IMR-90 (cell line): ENCODE data around the gene HTR2A. TPM values are rescaled to one million over a fixed set of nuclear protein-coding genes. Genes with fewer than 3 reads are reported as not detected.

ENCODE experiments used
- ATAC-seq: fragments of 200-7000 bp; cut with Tn5 transposase; 2 replicates; pipeline ENCODE4 v1.9.1; 2020; ENCODE audit warnings: low read depth, mild to moderate bottlenecking, moderate library complexity
- BruUV-seq: library from RNA; stranded (reverse); fragments of 400-500 nt; replicated peaks from 2 replicates; lab custom pipeline; 2021; lab: Mats Ljungman, UMichigan
- CTCF ChIA-PET: fragments of 300-600 bp; formaldehyde crosslinking; extraction: SDS; loops from one replicate; lab custom pipeline; 2021; ENCODE audit warnings: antibody characterized with exemption; lab: Yijun Ruan, JAX
- POLR2A ChIA-PET: fragments of 300-600 bp; sonication (Branson Sonifier 250); formaldehyde crosslinking; loops from one replicate; lab custom pipeline; 2022; ENCODE audit warnings: antibody characterized with exemption; ENCODE audit not compliant: unreplicated experiment; lab: Charles Lee
- DNase-seq: peaks from one replicate; pipeline ENCODE4 v3.0.0; 2013
- H2AFZ ChIP-seq: replicated peaks from 2 replicates; pipeline ENCODE3; 2013; ENCODE audit warnings: low read length, mild to moderate bottlenecking; ENCODE audit not compliant: poor library complexity
- H2AK5ac ChIP-seq: 2 replicates; pipeline ENCODE4 v1.6.1; 2013; ENCODE audit warnings: low read depth, low read length, inconsistent platforms
- H2AK9ac ChIP-seq: replicated peaks from 2 replicates; pipeline ENCODE3; 2013; ENCODE audit warnings: mild to moderate bottlenecking, low read depth, low read length, moderate library complexity; ENCODE audit not compliant: poor library complexity
- H2BK120ac ChIP-seq: 2 replicates; pipeline ENCODE4 v1.6.1; 2013; ENCODE audit warnings: low read depth, low read length, inconsistent platforms
- H2BK15ac ChIP-seq: 3 replicates; pipeline ENCODE4 v1.6.1; 2013; ENCODE audit warnings: low read depth, low read length, inconsistent platforms
- H2BK20ac ChIP-seq: 2 replicates; pipeline ENCODE4 v1.6.1; 2013; ENCODE audit warnings: low read depth, mild to moderate bottlenecking, inconsistent platforms, low read length, moderate library complexity
- H2BK5ac ChIP-seq: 2 replicates; pipeline ENCODE4 v1.6.1; 2013; ENCODE audit warnings: mild to moderate bottlenecking, low read depth, low read length, inconsistent platforms; ENCODE audit not compliant: poor library complexity, severe bottlenecking
- H3K14ac ChIP-seq: replicated peaks from 2 replicates; pipeline ENCODE4 v1.6.1; 2013; ENCODE audit warnings: low read depth, low read length, inconsistent platforms
- H3K18ac ChIP-seq: 2 replicates; pipeline ENCODE4 v1.6.1; 2013; ENCODE audit warnings: low read depth, low read length, control low read depth
- H3K23ac ChIP-seq: 2 replicates; pipeline ENCODE4 v1.6.1; 2013; ENCODE audit warnings: low read depth, low read length, inconsistent platforms
- H3K27ac ChIP-seq: 2 replicates; pipeline ENCODE4 v1.5.1; 2013; ENCODE audit warnings: mild to moderate bottlenecking, control low read depth, low read length; ENCODE audit not compliant: insufficient read depth
- H3K27me3 ChIP-seq: 2 replicates; pipeline ENCODE4 v1.6.1; 2013; ENCODE audit warnings: low read length; ENCODE audit not compliant: control insufficient read depth, insufficient read depth
- H3K36me3 ChIP-seq: 2 replicates; pipeline ENCODE4 v1.6.1; 2013; ENCODE audit warnings: low read length, mixed read lengths; ENCODE audit not compliant: control insufficient read depth, insufficient read depth
- H3K4ac ChIP-seq: 2 replicates; pipeline ENCODE4 v1.6.1; 2013; ENCODE audit warnings: low read depth, low read length, inconsistent platforms
- H3K4me1 ChIP-seq: 2 replicates; pipeline ENCODE4 v1.6.1; 2013; ENCODE audit warnings: low read length, mixed read lengths; ENCODE audit not compliant: control insufficient read depth, insufficient read depth
- H3K4me2 ChIP-seq: 2 replicates; pipeline ENCODE4 v1.6.1; 2013; ENCODE audit warnings: low read depth, mild to moderate bottlenecking, control low read depth, low read length, moderate library complexity
- H3K4me3 ChIP-seq: 2 replicates; pipeline ENCODE4 v1.5.1; 2013; ENCODE audit warnings: low read depth, mild to moderate bottlenecking, control low read depth, low read length, moderate library complexity; ENCODE audit not compliant: insufficient read depth
- H3K56ac ChIP-seq: 2 replicates; pipeline ENCODE4 v1.6.1; 2013; ENCODE audit warnings: low read length, inconsistent platforms; ENCODE audit not compliant: insufficient read depth; ENCODE audit errors: extremely low read depth
- H3K79me1 ChIP-seq, 2 experiments: 2 replicates each; pipeline ENCODE4 v1.6.1; 2013; ENCODE audit warnings: low read length in 2 of 2, inconsistent platforms in 1 of 2, low read depth in 1 of 2
- H3K9ac ChIP-seq: 2 replicates; pipeline ENCODE4 v1.6.1; 2013; ENCODE audit warnings: low read depth, low read length, control low read depth
- H3K9me1 ChIP-seq: 2 replicates; pipeline ENCODE4 v1.6.1; 2013; ENCODE audit warnings: low read length, inconsistent platforms; ENCODE audit not compliant: insufficient read depth
- H3K9me3 ChIP-seq: 2 replicates; pipeline ENCODE4 v1.6.1; 2013; ENCODE audit warnings: low read length; ENCODE audit not compliant: control insufficient read depth, insufficient read depth
- H4K20me1 ChIP-seq: 2 replicates; pipeline ENCODE4 v1.6.1; 2013; ENCODE audit warnings: low read length, inconsistent platforms; ENCODE audit not compliant: insufficient read depth
- H4K5ac ChIP-seq: 2 replicates; pipeline ENCODE4 v1.6.1; 2013; ENCODE audit warnings: mild to moderate bottlenecking, low read depth, low read length, control low read depth
- H4K8ac ChIP-seq, 2 experiments: 2 replicates each; pipeline ENCODE4 v1.6.1; 2013; ENCODE audit warnings: low read depth in 2 of 2, low read length in 2 of 2, control low read depth in 1 of 2, inconsistent platforms in 1 of 2
- H4K91ac ChIP-seq: 2 replicates; pipeline ENCODE4 v1.6.1; 2013; ENCODE audit warnings: low read depth, low read length, inconsistent platforms; ENCODE audit not compliant: insufficient read depth
- MAFK ChIP-seq: IDR thresholded peaks from 2 replicates; pipeline ENCODE4 v1.6.1; 2012; ENCODE audit warnings: low read depth, low read length, improper control_type of control experiment
- MAZ ChIP-seq: IDR thresholded peaks from 2 replicates; pipeline ENCODE4 v1.6.1; 2012; ENCODE audit warnings: low read depth, mild to moderate bottlenecking, low read length, improper control_type of control experiment, moderate library complexity, borderline replicate concordance
- RAD21 ChIP-seq: IDR thresholded peaks from 2 replicates; pipeline ENCODE4 v1.6.1; 2012; ENCODE audit warnings: low read length, improper control_type of control experiment
- WGBS, 2 experiments: methylation state at CpG; one replicate each; pipeline versions ENCODE4 v1.1.5 to v1.1.7; 2013; ENCODE audit warnings: missing lambda C conversion rate in 2 of 2; ENCODE audit not compliant: insufficient read length in 1 of 2; ENCODE audit errors: extremely low coverage in 2 of 2; 5-methylcytosine and 5-hydroxymethylcytosine counted together
- dilution Hi-C: fragments of 300-500 bp; cut with HindIII; formaldehyde crosslinking; loops from one replicate; pipeline ENCODE4 v1.14.3; 2018; ENCODE audit warnings: low sequenced_read_pairs; ENCODE audit not compliant: unreplicated experiment
- in situ Hi-C: fragments of 300-500 bp; cut with MboI; formaldehyde crosslinking; loops from 3 replicates; pipeline ENCODE4 v1.14.3; 2019; ENCODE audit warnings: low sequenced_read_pairs, inconsistent platforms, mixed read lengths
- intact Hi-C: fragments of 100-400 bp; cut with micrococcal nuclease; formaldehyde crosslinking; loops from 2 replicates; pipeline ENCODE4 v1.10.0; 2022
- polyA plus RNA-seq, 3 experiments: library from polyadenylated mRNA; depleted of rRNA; stranded (reverse); fragments of >200 nt; gene quantifications; 2 replicates each; pipeline ENCODE4 v1.2.3, GENCODE V29; 2012; ENCODE audit warnings: low replicate concordance in 1 of 3
- total RNA-seq: library from RNA; depleted of rRNA; stranded (reverse); fragments of >200 nt; gene quantifications from 2 replicates; pipeline ENCODE4 v1.2.3, GENCODE V29; 2012

Gene HTR2A
- total and polyA plus RNA-seq, 2 of the 4 experiments (the other 2 are of a cell fraction) = 0.02 TPM; not detected in 1

GRCh38 chr13:46913757-46914156, 16.9 kb upstream of the HTR2A start:
- Histone ChIP-seq H2AK5ac (no peak overlapping the region), H4K20me1 (no peaks in the 10 kb centered on the region), H3K27ac (no peak overlapping the region), H4K91ac (no peak overlapping the region), H3K9me1 (no peaks in the 10 kb centered on the region), H3K9ac (no peak overlapping the region), H3K27me3 (peaks cover 4% of the 10 kb centered on the region; the same call in 1 of the 2 replicates), H2BK120ac (no peak overlapping the region), H3K56ac (no peak overlapping the region), H2BK20ac (no peak overlapping the region), H2BK15ac (no peak overlapping the region), H3K9me3 (no peaks in the 10 kb centered on the region), H3K4me1 (no peaks in the 10 kb centered on the region), H2BK5ac (no peak overlapping the region), H3K4ac (no peak overlapping the region), H3K79me1 (no peaks in the 10 kb centered on the region), H3K18ac (no peak overlapping the region), H2AFZ (no peak overlapping the region), H3K4me2 (no peak overlapping the region), H4K8ac (no peak overlapping the region), H3K14ac (no peak overlapping the region), H3K23ac (no peak overlapping the region), H2AK9ac (no peak overlapping the region), H4K5ac (no peak overlapping the region), H3K4me3 (no peak overlapping the region), H3K36me3 (no peaks in the 10 kb centered on the region)
- in situ Hi-C loops = no loop called here
- ChIA-PET POLR2A (no interaction called here), CTCF (no interaction called here)
- no CpG with 5 or more reads among the region's 1 CpG for WGBS, 2 experiments
- intact Hi-C loops = no loop called here
- no TSS peak for BruUV-seq
- no peak for ATAC-seq
- dilution Hi-C loops = no loop called here
- no peak for DNase-seq
- TF ChIP-seq MAZ = no peak
- TF ChIP-seq MAFK = no peak
- TF ChIP-seq RAD21 = no peak
